ENCODE data around the gene MTOR. TPM values are rescaled to one million over a fixed set of nuclear protein-coding genes. Genes with fewer than 3 reads are reported as not detected.
"Not testable (repeated sequence)": the region's sequence is repeated elsewhere in the genome, so short reads cannot be mapped to it uniquely, and the experiment has no call there.

The MTOR gene
- total RNA-seq, 2 donors from 2014 or later: 32.6 to 38.3 TPM

DNA sequence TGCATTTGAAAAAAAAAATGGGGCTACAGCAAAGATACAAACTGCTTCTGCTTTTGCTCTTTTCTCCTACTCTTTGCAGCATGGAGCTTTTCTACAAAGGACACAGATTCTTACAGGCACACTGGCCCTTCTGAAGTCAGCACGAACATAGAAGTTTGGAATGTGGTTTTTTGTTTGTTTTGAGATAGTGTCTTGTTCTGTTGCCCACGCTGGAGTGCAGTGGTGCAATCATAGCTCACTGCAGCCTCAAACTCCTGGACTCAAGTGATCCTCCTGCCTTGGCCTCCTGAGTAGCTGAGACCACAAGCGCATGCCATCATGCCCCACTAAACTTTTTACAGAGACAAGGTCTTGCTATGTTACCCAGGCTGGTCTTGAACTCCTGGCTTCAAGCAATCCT, 82.6 kb downstream of the MTOR start:
- not testable (repeated sequence) for H3K9me3 Mint-ChIP-seq; H3K4me3 Mint-ChIP-seq; H3K27me3 Mint-ChIP-seq (ENCODE audit: low read depth); H3K27ac Mint-ChIP-seq; H3K4me1 Mint-ChIP-seq (ENCODE audit: low read depth); ATAC-seq (replicated peaks in 1 of 2); H3K36me3 Mint-ChIP-seq (ENCODE audit: insufficient read depth in 2 of 2); DNase-seq

GRCh38 chr1:11179125-11179524, 83.2 kb downstream of the MTOR start:
- DNase-seq (no peak), ATAC-seq (replicated peaks in 1 of 2) (no peak)
- Mint-ChIP-seq H3K36me3 (ENCODE audit: insufficient read depth in 2 of 2) (peaks cover 0 to 3% of the 10 kb centered on the region in 2 donors), H3K4me3 (no peak overlapping the region), H3K9me3 (no peaks in the 10 kb centered on the region), H3K27me3 (ENCODE audit: low read depth) (no peaks in the 10 kb centered on the region), H3K4me1 (ENCODE audit: low read depth) (no peaks in the 10 kb centered on the region), H3K27ac (no peak overlapping the region)

GRCh38 chr1:11178021-11179015, 84.0 kb downstream of the MTOR start:
- Mint-ChIP-seq H3K27ac (no peak overlapping the region), H3K4me1 (ENCODE audit: low read depth) (no peaks in the 10 kb centered on the region), H3K27me3 (ENCODE audit: low read depth) (no peaks in the 10 kb centered on the region), H3K9me3 (no peaks in the 10 kb centered on the region), H3K36me3 (ENCODE audit: insufficient read depth in 2 of 2) (peaks cover 0 to 4% of the 10 kb centered on the region in 2 donors), H3K4me3 (no peak overlapping the region)
- DNase-seq (no peak), ATAC-seq (replicated peaks in 1 of 2) (no peak)

GRCh38 chr1:11176081-11176706, 86.2 kb downstream of the MTOR start:
- peaks cover 0 to 4% of the 10 kb centered on the region in 2 donors for H3K36me3 Mint-ChIP-seq (ENCODE audit: insufficient read depth in 2 of 2)
- H3K4me3 Mint-ChIP-seq: no peak overlapping the region
- H3K9me3 Mint-ChIP-seq: no peaks in the 10 kb centered on the region
- ATAC-seq (replicated peaks in 1 of 2) (no peak), DNase-seq (no peak)
- H3K4me1 Mint-ChIP-seq (ENCODE audit: low read depth): no peaks in the 10 kb centered on the region
- no peak overlapping the region for H3K27ac Mint-ChIP-seq
- H3K27me3 Mint-ChIP-seq (ENCODE audit: low read depth): no peaks in the 10 kb centered on the region

DNA sequence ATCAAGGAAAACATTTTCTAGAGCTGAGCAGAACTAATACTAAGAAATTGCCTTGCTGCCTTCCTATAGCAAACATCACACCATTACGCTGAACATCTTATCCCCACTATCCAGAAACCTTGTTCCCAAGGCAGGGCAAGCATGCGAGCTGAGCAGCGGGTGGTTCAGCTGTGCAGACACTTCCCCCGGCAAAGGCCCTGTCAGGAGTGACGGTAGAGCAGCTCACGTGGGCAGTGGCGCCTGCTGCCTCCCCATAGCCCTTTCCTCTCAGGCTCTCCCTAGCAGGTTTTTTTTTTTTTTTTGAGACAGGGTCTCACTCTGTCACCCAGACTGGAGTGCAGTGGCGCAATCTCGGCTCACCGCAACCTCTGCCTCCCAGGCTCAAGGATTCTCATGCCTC, 86.9 kb downstream of the MTOR start:
- Mint-ChIP-seq H3K27ac (no peak overlapping the region), H3K4me1 (ENCODE audit: low read depth) (no peaks in the 10 kb centered on the region), H3K27me3 (ENCODE audit: low read depth) (no peaks in the 10 kb centered on the region), H3K9me3 (no peaks in the 10 kb centered on the region), H3K4me3 (no peak overlapping the region), H3K36me3 (ENCODE audit: insufficient read depth in 2 of 2) (peaks cover 0 to 4% of the 10 kb centered on the region in 2 donors)
- ATAC-seq (replicated peaks in 1 of 2) (no peak), DNase-seq (no peak)

GRCh38 chr1:11174261-11174942, 87.9 kb downstream of the MTOR start:
- no peak for ATAC-seq (replicated peaks in 1 of 2)
- H3K36me3 Mint-ChIP-seq (ENCODE audit: insufficient read depth in 2 of 2): peaks cover 0 to 1% of the 10 kb centered on the region in 2 donors
- no peak overlapping the region for H3K4me3 Mint-ChIP-seq
- H3K27me3 Mint-ChIP-seq (ENCODE audit: low read depth): no peaks in the 10 kb centered on the region
- H3K9me3 Mint-ChIP-seq: no peaks in the 10 kb centered on the region
- no peak overlapping the region for H3K27ac Mint-ChIP-seq
- DNase-seq: no peak
- H3K4me1 Mint-ChIP-seq (ENCODE audit: low read depth): no peaks in the 10 kb centered on the region

DNA sequence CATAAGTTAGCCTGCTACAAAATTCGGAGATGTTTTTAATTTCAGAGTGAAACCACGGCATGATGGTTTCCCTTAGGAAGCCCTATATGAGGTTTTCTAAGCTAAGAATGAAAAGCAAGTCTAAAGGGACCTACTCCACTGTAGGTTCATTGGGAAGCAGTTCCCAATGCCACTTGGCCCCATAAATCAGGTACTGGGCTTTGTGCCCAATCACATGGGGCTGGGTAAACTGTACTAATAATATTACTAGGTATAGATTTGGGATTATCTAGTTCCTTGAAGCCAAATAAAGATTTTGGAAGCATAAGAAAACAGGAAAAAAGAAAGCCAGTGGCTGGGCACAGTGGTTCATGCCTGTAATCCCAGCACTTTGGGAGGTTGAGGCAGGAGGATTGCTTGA, 92.2 kb downstream of the MTOR start:
- H3K4me1 Mint-ChIP-seq (ENCODE audit: low read depth): no peaks in the 10 kb centered on the region
- no peak overlapping the region for H3K27ac Mint-ChIP-seq
- no peaks in the 10 kb centered on the region for H3K9me3 Mint-ChIP-seq
- DNase-seq (no peak), ATAC-seq (replicated peaks in 1 of 2) (no peak)
- peaks cover 1% of the 10 kb centered on the region in 2 donors for H3K36me3 Mint-ChIP-seq (ENCODE audit: insufficient read depth in 2 of 2)
- no peak overlapping the region for H3K4me3 Mint-ChIP-seq
- no peaks in the 10 kb centered on the region for H3K27me3 Mint-ChIP-seq (ENCODE audit: low read depth)

DNA sequence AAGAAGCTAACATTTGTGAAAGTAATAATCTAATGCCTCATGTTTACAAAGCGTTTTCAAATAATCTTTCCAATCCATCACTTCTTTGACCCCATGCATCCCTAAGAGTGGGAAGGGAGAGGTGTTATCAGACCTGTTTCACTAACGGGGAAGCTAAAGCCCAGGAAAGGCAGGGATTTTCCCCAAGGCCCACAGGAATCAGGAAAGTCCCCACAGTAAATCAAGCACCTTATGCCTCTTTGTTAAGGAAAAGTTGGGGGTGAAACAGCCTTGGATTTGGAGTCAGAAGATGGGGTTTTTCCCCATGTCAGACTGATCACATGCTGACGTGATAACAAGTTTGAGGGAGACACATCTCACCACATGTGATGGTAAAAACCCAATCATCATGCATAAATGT, 93.1 kb downstream of the MTOR start:
- Mint-ChIP-seq H3K9me3 (no peaks in the 10 kb centered on the region), H3K4me1 (ENCODE audit: low read depth) (no peaks in the 10 kb centered on the region), H3K27ac (no peak overlapping the region), H3K36me3 (ENCODE audit: insufficient read depth in 2 of 2) (peaks cover 1 to 3% of the 10 kb centered on the region in 2 donors), H3K27me3 (ENCODE audit: low read depth) (no peaks in the 10 kb centered on the region), H3K4me3 (no peak overlapping the region)
- no peak for ATAC-seq (replicated peaks in 1 of 2)
- no peak for DNase-seq

- peaks cover 1 to 3% of the 10 kb centered on the region in 2 donors for H3K36me3 Mint-ChIP-seq (ENCODE audit: insufficient read depth in 2 of 2)
- H3K9me3 Mint-ChIP-seq: no peaks in the 10 kb centered on the region
- no peak for ATAC-seq (replicated peaks in 1 of 2)
- no peaks in the 10 kb centered on the region for H3K27me3 Mint-ChIP-seq (ENCODE audit: low read depth)
- H3K4me1 Mint-ChIP-seq (ENCODE audit: low read depth): no peaks in the 10 kb centered on the region
- no peak for DNase-seq
- no peak overlapping the region for H3K4me3 Mint-ChIP-seq
- H3K27ac Mint-ChIP-seq: no peak overlapping the region
Measured at GRCh38 chr1:11168731-11169130, 93.6 kb downstream of the MTOR start.

GRCh38 chr1:11166744-11167143, 95.6 kb downstream of the MTOR start:
- not testable (repeated sequence) for DNase-seq; H3K36me3 Mint-ChIP-seq (ENCODE audit: insufficient read depth in 2 of 2); H3K4me1 Mint-ChIP-seq (ENCODE audit: low read depth); H3K27me3 Mint-ChIP-seq (ENCODE audit: low read depth); H3K4me3 Mint-ChIP-seq; H3K9me3 Mint-ChIP-seq; H3K27ac Mint-ChIP-seq; ATAC-seq (replicated peaks in 1 of 2)

GRCh38 chr1:11162752-11163151, 99.6 kb downstream of the MTOR start:
- not testable (repeated sequence) for H3K27ac Mint-ChIP-seq; DNase-seq; H3K4me3 Mint-ChIP-seq; ATAC-seq (replicated peaks in 1 of 2); H3K27me3 Mint-ChIP-seq (ENCODE audit: low read depth); H3K9me3 Mint-ChIP-seq
- Mint-ChIP-seq H3K4me1 (ENCODE audit: low read depth) (peaks cover 11% of the 10 kb centered on the region), H3K36me3 (ENCODE audit: insufficient read depth in 2 of 2) (peaks cover 1 to 10% of the 10 kb centered on the region in 2 donors)

DNA sequence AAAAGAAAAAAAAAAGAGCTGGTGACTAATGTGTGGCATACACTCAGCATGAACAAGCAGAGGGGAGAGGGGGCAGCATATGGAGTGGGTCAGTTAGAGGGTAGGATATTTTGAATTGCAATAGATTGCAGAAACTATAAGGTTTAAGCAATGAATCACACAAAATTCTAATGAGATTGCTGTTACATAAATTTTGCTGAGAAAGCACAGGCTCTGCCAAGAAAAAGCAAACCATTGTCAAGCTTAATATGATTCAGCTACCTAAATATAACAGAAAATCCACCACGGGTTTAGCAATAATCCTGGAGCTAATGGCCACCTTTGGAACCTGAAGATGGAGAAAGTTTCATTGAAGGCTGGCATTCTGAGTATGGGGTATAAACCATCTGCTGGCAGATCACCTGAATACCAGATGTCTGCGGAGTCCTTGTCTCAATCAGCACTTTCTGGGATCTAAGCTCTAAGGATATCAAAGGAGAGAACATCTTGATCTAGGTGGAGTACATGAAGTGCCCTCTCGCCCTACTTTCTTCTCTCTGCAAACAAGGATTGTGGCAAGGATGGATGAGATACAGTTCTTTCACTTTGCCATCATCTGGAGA, 103.5 kb downstream of the MTOR start:
- peaks cover 27% of the 10 kb centered on the region for H3K4me1 Mint-ChIP-seq (ENCODE audit: low read depth)
- no peak overlapping the region for H3K4me3 Mint-ChIP-seq
- H3K27me3 Mint-ChIP-seq (ENCODE audit: low read depth): no peaks in the 10 kb centered on the region
- ATAC-seq (replicated peaks in 1 of 2) (no peak), DNase-seq (no peak)
- peaks cover 3 to 14% of the 10 kb centered on the region in 2 donors for H3K36me3 Mint-ChIP-seq (ENCODE audit: insufficient read depth in 2 of 2)
- H3K27ac Mint-ChIP-seq: peak overlapping the region; percentile 79
- no peaks in the 10 kb centered on the region for H3K9me3 Mint-ChIP-seq

DNA sequence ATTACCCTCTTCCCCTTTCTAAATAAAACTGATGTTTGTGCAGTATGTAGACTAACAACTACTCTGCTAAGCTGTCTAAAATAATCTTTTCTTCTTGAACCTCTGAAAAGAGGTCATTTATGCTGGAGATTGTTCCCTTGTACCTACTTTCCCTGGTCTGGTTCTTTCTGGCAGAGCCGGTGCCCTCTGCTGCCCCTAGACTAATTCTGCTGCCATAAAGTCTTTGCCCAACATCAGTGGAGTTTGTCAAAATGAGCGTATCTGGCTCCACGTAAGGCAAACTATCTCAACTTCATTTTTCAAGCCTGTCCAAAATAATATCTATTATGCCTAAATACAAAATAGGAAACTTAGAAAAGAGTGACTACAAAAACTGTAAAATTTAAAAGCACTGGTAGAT, 104.1 kb downstream of the MTOR start:
- H3K27ac Mint-ChIP-seq: peak overlapping the region; percentile 79
- peaks cover 3 to 14% of the 10 kb centered on the region in 2 donors for H3K36me3 Mint-ChIP-seq (ENCODE audit: insufficient read depth in 2 of 2)
- no peaks in the 10 kb centered on the region for H3K9me3 Mint-ChIP-seq
- peak overlapping the region in 1 of 2 donors; percentile 23 for H3K4me3 Mint-ChIP-seq
- ATAC-seq (replicated peaks in 1 of 2) (no peak), DNase-seq (no peak)
- H3K27me3 Mint-ChIP-seq (ENCODE audit: low read depth): no peaks in the 10 kb centered on the region
- H3K4me1 Mint-ChIP-seq (ENCODE audit: low read depth): peaks cover 27% of the 10 kb centered on the region

All from activated T-cell treated with anti-CD3 and anti-CD28 coated beads, Interleukin-2, amount 50 U/mL, for 72 hours (primary cell).